H9 (cell line): ENCODE measurements around the gene SLC35E3. TPM values are rescaled to one million over a fixed set of nuclear protein-coding genes. Genes with fewer than 3 reads are reported as not detected.

Experiments
- DNase-seq: peaks from one replicate; pipeline ENCODE4 v3.0.0-alpha.2; 2017
- H2AFZ ChIP-seq: one replicate; pipeline ENCODE4 v1.6.1; 2013; ENCODE audit warnings: mild to moderate bottlenecking, low read length, control low read depth, moderate library complexity
- H2AK5ac ChIP-seq: 2 replicates; pipeline ENCODE4 v1.6.1; 2013; ENCODE audit warnings: low read length, control low read depth, mixed read lengths; ENCODE audit not compliant: insufficient read length
- H2BK120ac ChIP-seq: one replicate; pipeline ENCODE4 v1.6.1; 2013; ENCODE audit warnings: low read depth, mild to moderate bottlenecking, low read length, control low read depth, inconsistent platforms; ENCODE audit not compliant: poor library complexity, severe bottlenecking
- H2BK12ac ChIP-seq: 2 replicates; pipeline ENCODE4 v1.6.1; 2013; ENCODE audit warnings: low read length, control low read depth, mixed read lengths, low read depth; ENCODE audit not compliant: insufficient read length
- H2BK15ac ChIP-seq: 2 replicates; pipeline ENCODE4 v1.6.1; 2013; ENCODE audit warnings: low read depth, low read length, control low read depth
- H2BK20ac ChIP-seq: one replicate; pipeline ENCODE4 v1.6.1; 2013; ENCODE audit warnings: low read depth, mild to moderate bottlenecking, low read length, control low read depth, inconsistent platforms; ENCODE audit not compliant: poor library complexity, severe bottlenecking
- H2BK5ac ChIP-seq: 2 replicates; pipeline ENCODE4 v1.6.1; 2013; ENCODE audit warnings: low read length, control low read depth, mixed read lengths; ENCODE audit not compliant: insufficient read length
- H3K14ac ChIP-seq: 2 replicates; pipeline ENCODE4 v1.6.1; 2013; ENCODE audit warnings: low read length, control low read depth; ENCODE audit not compliant: insufficient read depth
- H3K18ac ChIP-seq: 2 replicates; pipeline ENCODE4 v1.6.1; 2013; ENCODE audit warnings: low read depth, mild to moderate bottlenecking, mixed read lengths, low read length, control low read depth; ENCODE audit not compliant: insufficient read length
- H3K23ac ChIP-seq: 2 replicates; pipeline ENCODE4 v1.6.1; 2013; ENCODE audit warnings: low read length, control low read depth, mixed read lengths, low read depth; ENCODE audit not compliant: insufficient read length
- H3K23me2 ChIP-seq: 2 replicates; pipeline ENCODE4 v1.6.1; 2013; ENCODE audit warnings: low read depth, mild to moderate bottlenecking, mixed read lengths, low read length, control low read depth; ENCODE audit not compliant: insufficient read length, poor library complexity, severe bottlenecking
- H3K27ac ChIP-seq: 2 replicates; pipeline ENCODE4 v1.5.1; 2013; ENCODE audit warnings: low read length, control low read depth, mixed read lengths, low read depth; ENCODE audit not compliant: insufficient read length
- H3K27me3 ChIP-seq: 2 replicates; pipeline ENCODE4 v1.6.1; 2013; ENCODE audit warnings: low read length, control low read depth, inconsistent platforms; ENCODE audit not compliant: insufficient read depth
- H3K4ac ChIP-seq: 2 replicates; pipeline ENCODE4 v1.6.1; 2013; ENCODE audit warnings: low read depth, mild to moderate bottlenecking, control low read depth, inconsistent platforms, low read length, moderate library complexity
- H3K4me1 ChIP-seq: 2 replicates; pipeline ENCODE4 v1.6.1; 2013; ENCODE audit warnings: low read length, control low read depth, inconsistent platforms; ENCODE audit not compliant: insufficient read depth
- H3K4me2 ChIP-seq: 2 replicates; pipeline ENCODE4 v1.6.1; 2013; ENCODE audit warnings: low read length, control low read depth, mixed read lengths; ENCODE audit not compliant: insufficient read length, insufficient read depth
- H3K56ac ChIP-seq: 2 replicates; pipeline ENCODE4 v1.6.1; 2013; ENCODE audit warnings: low read depth, mild to moderate bottlenecking, mixed read lengths, low read length, control low read depth; ENCODE audit not compliant: insufficient read length
- H3K79me1 ChIP-seq: 2 replicates; pipeline ENCODE4 v1.6.1; 2013; ENCODE audit warnings: low read depth, mild to moderate bottlenecking, moderate library complexity, low read length, control low read depth, inconsistent platforms; ENCODE audit not compliant: insufficient read depth, poor library complexity, severe bottlenecking
- H3K79me2 ChIP-seq: 2 replicates; pipeline ENCODE4 v1.6.1; 2013; ENCODE audit warnings: low read length, control low read depth, inconsistent platforms; ENCODE audit not compliant: insufficient read depth
- H3K9ac ChIP-seq: 2 replicates; pipeline ENCODE4 v1.6.1; 2013; ENCODE audit warnings: low read length, control low read depth, mixed read lengths; ENCODE audit not compliant: insufficient read length; ENCODE audit errors: extremely low read depth
- H3K9me3 ChIP-seq: one replicate; pipeline ENCODE4 v1.6.1; 2013; ENCODE audit warnings: low read depth, low read length, inconsistent platforms; ENCODE audit not compliant: control insufficient read depth
- H3T11ph ChIP-seq: one replicate; pipeline ENCODE4 v1.6.1; 2013; ENCODE audit warnings: mild to moderate bottlenecking, low read length, control low read depth, inconsistent platforms
- H4K20me1 ChIP-seq: one replicate; pipeline ENCODE4 v1.6.1; 2013; ENCODE audit not compliant: control insufficient read depth, insufficient read length, insufficient read depth
- H4K5ac ChIP-seq: 2 replicates; pipeline ENCODE4 v1.6.1; 2013; ENCODE audit warnings: low read depth, mild to moderate bottlenecking, mixed read lengths, low read length, control low read depth; ENCODE audit not compliant: insufficient read length
- H4K8ac ChIP-seq: replicated peaks from 2 replicates; pipeline ENCODE4 v1.6.1; 2013; ENCODE audit warnings: low read length, control low read depth, mixed read lengths, low read depth; ENCODE audit not compliant: insufficient read length
- H4K91ac ChIP-seq: 2 replicates; pipeline ENCODE4 v1.6.1; 2013; ENCODE audit warnings: low read depth, mild to moderate bottlenecking, moderate library complexity, mixed read lengths, low read length, control low read depth; ENCODE audit not compliant: insufficient read length
- H3K27ac Mint-ChIP-seq, 3 experiments: 2 replicates in 2 of 3; 3 replicates in 1 of 3; pipeline ENCODE4 v1.8.0; 2020 to 2021; ENCODE audit warnings: mixed read lengths in 3 of 3, mild to moderate bottlenecking in 1 of 3, moderate library complexity in 1 of 3
- H3K27me3 Mint-ChIP-seq: 2 replicates; pipeline ENCODE4 v1.8.0; 2021; ENCODE audit warnings: low read depth, mild to moderate bottlenecking, moderate library complexity, mixed read lengths
- H3K36me3 Mint-ChIP-seq, 3 experiments: 2 replicates in 2 of 3; 3 replicates in 1 of 3; pipeline ENCODE4 v1.8.0; 2020 to 2021; ENCODE audit warnings: low read depth in 3 of 3, mixed read lengths in 3 of 3; ENCODE audit not compliant: insufficient read depth in 1 of 3
- H3K4me1 Mint-ChIP-seq, 2 experiments: 2 replicates each; pipeline ENCODE4 v1.8.0; 2020; ENCODE audit warnings: mixed read lengths in 2 of 2
- H3K4me3 Mint-ChIP-seq, 2 experiments: 2 replicates in 1 of 2; 3 replicates in 1 of 2; pipeline ENCODE4 v1.8.0; 2020 to 2021; ENCODE audit warnings: mild to moderate bottlenecking in 2 of 2, mixed read lengths in 2 of 2, moderate library complexity in 1 of 2
- H3K9me3 Mint-ChIP-seq, 2 experiments: 2 replicates in 1 of 2; 3 replicates in 1 of 2; pipeline ENCODE4 v1.8.0; 2020; ENCODE audit warnings: mild to moderate bottlenecking in 2 of 2, mixed read lengths in 2 of 2, moderate library complexity in 1 of 2
- WGBS: extraction: QIAGEN DNeasy Blood & Tissue Kit; methylation state at CpG from one replicate; pipeline ENCODE4 v1.1.7; 2013; ENCODE audit warnings: missing lambda C conversion rate, low lambda C conversion rate, mixed read lengths; ENCODE audit not compliant: insufficient read length; ENCODE audit errors: extremely low coverage; 5-methylcytosine and 5-hydroxymethylcytosine counted together
- total RNA-seq: library from RNA; stranded (reverse); gene quantifications from 2 replicates; pipeline ENCODE4 v1.2.1, GENCODE V29; 2021
- TF ChIP-seq, protein P1 (sequence below): fragments of 200-600 bp; sonication (generic); conservative IDR thresholded peaks from 3 replicates; pipeline ENCODE4 v1.8.0; 2021; ENCODE audit warnings: antibody characterized with exemption, mild to moderate bottlenecking

The SLC35E3 gene
- total RNA-seq, 1 experiment from 2014 or later = 17.9 TPM

DNA sequence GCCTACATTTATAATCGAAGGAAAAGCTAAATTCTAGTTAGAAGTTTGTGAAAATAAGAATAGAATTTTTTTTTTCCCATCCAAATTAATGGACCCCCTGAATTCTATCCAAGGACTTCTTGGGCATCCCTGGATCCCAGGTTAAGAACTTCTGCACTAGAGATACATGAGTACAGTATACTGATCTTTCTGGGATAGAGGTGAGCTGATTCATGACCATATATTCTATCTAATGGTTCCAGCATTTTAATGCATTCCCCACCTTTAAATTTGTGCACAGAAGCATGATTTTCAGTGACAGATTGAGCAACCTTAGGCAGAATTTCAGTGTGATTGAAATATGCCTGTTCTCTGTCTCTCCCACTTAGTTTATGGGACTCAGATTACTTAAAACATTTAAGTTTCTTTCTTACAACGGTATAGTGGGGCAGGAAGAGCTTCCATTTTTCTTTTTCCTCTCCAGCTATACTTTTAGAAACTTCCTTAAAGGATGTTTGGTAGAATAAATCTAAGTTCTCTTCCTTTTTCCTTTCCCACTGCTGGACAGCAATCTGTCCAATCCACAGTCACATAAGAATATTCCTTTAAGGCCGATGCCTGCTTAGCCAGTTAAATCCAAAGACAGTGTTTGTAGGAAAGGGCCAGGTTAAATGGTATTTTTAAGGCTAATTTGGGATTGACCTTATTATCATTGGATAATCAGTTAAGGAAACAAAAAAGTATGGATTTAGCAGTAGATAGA, 68.7 kb downstream of the SLC35E3 start:
- Histone ChIP-seq H4K20me1 (no peaks in the 10 kb centered on the region), H3K18ac (no peak overlapping the region), H2BK12ac (no peak overlapping the region), H3K4me2 (no peak overlapping the region), H3K4me1 (no peaks in the 10 kb centered on the region), H3K23me2 (no peaks in the 10 kb centered on the region), H3T11ph (no peak overlapping the region), H4K91ac (no peak overlapping the region), H3K9ac (no peak overlapping the region), H3K27me3 (no peaks in the 10 kb centered on the region), H2AFZ (no peak overlapping the region), H3K56ac (no peak overlapping the region), H3K27ac (no peak overlapping the region), H3K9me3 (no peaks in the 10 kb centered on the region), H2BK120ac (no peak overlapping the region), H3K79me2 (peaks cover 5% of the 10 kb centered on the region; the same call in 1 of the 2 replicates), H3K4ac (no peak overlapping the region), H2BK20ac (no peak overlapping the region), H4K8ac (no peak overlapping the region), H2BK5ac (no peak overlapping the region), H3K14ac (no peak overlapping the region), H2AK5ac (no peak overlapping the region), H4K5ac (no peak overlapping the region), H2BK15ac (no peak overlapping the region), H3K23ac (no peak overlapping the region), H3K79me1 (no peaks in the 10 kb centered on the region)
- peaks cover 0 to 13% of the 10 kb centered on the region in 2 experiments; a peak in 2 of 4 replicates for H3K4me1 Mint-ChIP-seq
- no peaks in the 10 kb centered on the region for H3K27me3 Mint-ChIP-seq
- H3K9me3 Mint-ChIP-seq = no peaks in the 10 kb centered on the region
- no peak for DNase-seq
- H3K4me3 Mint-ChIP-seq = no peak overlapping the region
- TF ChIP-seq, protein P1, sequence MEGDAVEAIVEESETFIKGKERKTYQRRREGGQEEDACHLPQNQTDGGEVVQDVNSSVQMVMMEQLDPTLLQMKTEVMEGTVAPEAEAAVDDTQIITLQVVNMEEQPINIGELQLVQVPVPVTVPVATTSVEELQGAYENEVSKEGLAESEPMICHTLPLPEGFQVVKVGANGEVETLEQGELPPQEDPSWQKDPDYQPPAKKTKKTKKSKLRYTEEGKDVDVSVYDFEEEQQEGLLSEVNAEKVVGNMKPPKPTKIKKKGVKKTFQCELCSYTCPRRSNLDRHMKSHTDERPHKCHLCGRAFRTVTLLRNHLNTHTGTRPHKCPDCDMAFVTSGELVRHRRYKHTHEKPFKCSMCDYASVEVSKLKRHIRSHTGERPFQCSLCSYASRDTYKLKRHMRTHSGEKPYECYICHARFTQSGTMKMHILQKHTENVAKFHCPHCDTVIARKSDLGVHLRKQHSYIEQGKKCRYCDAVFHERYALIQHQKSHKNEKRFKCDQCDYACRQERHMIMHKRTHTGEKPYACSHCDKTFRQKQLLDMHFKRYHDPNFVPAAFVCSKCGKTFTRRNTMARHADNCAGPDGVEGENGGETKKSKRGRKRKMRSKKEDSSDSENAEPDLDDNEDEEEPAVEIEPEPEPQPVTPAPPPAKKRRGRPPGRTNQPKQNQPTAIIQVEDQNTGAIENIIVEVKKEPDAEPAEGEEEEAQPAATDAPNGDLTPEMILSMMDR = no peak
- peaks cover 20 to 81% (median 70%) of the 10 kb centered on the region in 3 experiments; a peak in 6 of 7 replicates for H3K36me3 Mint-ChIP-seq
- H3K27ac Mint-ChIP-seq = no peak overlapping the region
- WGBS = no CpG with 5 or more reads among the region's 3 CpGs
